K562 (cell line): ENCODE data around the gene GPR68. TPM values are rescaled to one million over a fixed set of nuclear protein-coding genes. Genes with fewer than 3 reads are reported as not detected.

ENCODE experiments used
- ELK1 ChIP-seq: sonication (generic); formaldehyde crosslinking; IDR thresholded peaks from 2 replicates; pipeline ENCODE4 v1.8.1; 2022; ENCODE audit warnings: missing genetic modification reagents
- PTTG1 ChIP-seq: fragments of 450-650 bp; IDR thresholded peaks from 2 replicates; pipeline ENCODE4 v1.6.1; 2016; ENCODE audit warnings: low read depth, mild to moderate bottlenecking, missing genetic modification characterization, missing compliant biosample characterization
- RBM15 ChIP-seq: fragments of 200-400 bp; formaldehyde crosslinking; IDR thresholded peaks from 2 replicates; pipeline ENCODE4 v1.6.1; 2018; ENCODE audit warnings: mild to moderate bottlenecking, low read length, moderate library complexity; ENCODE audit not compliant: insufficient read depth
- VEZF1 ChIP-seq: fragments of 200-800 bp; sonication (Bioruptor generic); IDR thresholded peaks from 2 replicates; pipeline ENCODE4 v1.6.1; 2017; ENCODE audit warnings: missing genetic modification characterization, missing compliant biosample characterization
- ZNF143 ChIP-seq: sonication (generic); formaldehyde crosslinking; IDR thresholded peaks from 2 replicates; pipeline ENCODE4 v1.9.0; 2022; ENCODE audit warnings: mild to moderate bottlenecking, missing genetic modification reagents
- polyA plus RNA-seq, 8 experiments: library from polyadenylated mRNA; depleted of rRNA in 4 of 8; stranded (reverse) in 5 of 8; unstranded in 3 of 8; fragments of >200 nt; fragmentation: Nextera tagmentation in 2 of 8; fragmentation: Illumina TruSeq in 1 of 8; extraction: Ambion mirVana in 2 of 8; extraction: Trizol in 1 of 8; gene quantifications; 2 replicates each; pipeline versions ENCODE4 v1.2.1 to v1.2.3, GENCODE V29; 2011 to 2014; ENCODE audit warnings: inconsistent platforms in 1 of 8, missing spikeins in 1 of 8
- total RNA-seq, 7 experiments: library from RNA; depleted of rRNA in 6 of 7; stranded (reverse); fragments of >200 nt in 6 of 7; fragmentation: Illumina TruSeq in 2 of 7; extraction: Trizol in 2 of 7; gene quantifications; 2 replicates each; pipeline versions ENCODE4 v1.2.1 to v1.2.3, GENCODE V29; 2011 to 2021; ENCODE audit warnings: low replicate concordance in 1 of 7
- TF ChIP-seq, protein P1 (sequence below): fragments of 450-650 bp; formaldehyde crosslinking; IDR thresholded peaks from 2 replicates; pipeline ENCODE4 v1.4.0; 2020; ENCODE audit warnings: mild to moderate bottlenecking, moderate library complexity
- TF ChIP-seq, protein P2 (sequence below): IDR thresholded peaks from 3 replicates; pipeline ENCODE4 v1.6.1; 2011; ENCODE audit warnings: borderline replicate concordance, mild to moderate bottlenecking; ENCODE audit not compliant: insufficient read length, insufficient read depth
- TF ChIP-seq, protein P3 (sequence below), 2 experiments: fragments of 450-650 bp in 1 of 2; IDR thresholded peaks; 2 replicates each; pipeline ENCODE4 v1.6.1; 2011 to 2017; ENCODE audit warnings: low read depth in 2 of 2, antibody characterized with exemption in 1 of 2, borderline replicate concordance in 1 of 2, low read length in 1 of 2, mild to moderate bottlenecking in 1 of 2, mixed read lengths in 1 of 2; ENCODE audit not compliant: control insufficient read depth in 1 of 2
- TF ChIP-seq, protein P4 (sequence below): fragments of 250-450 bp; sonication (Bioruptor Pico); IDR thresholded peaks from 2 replicates; pipeline ENCODE4 v1.4.0; 2020; ENCODE audit warnings: mild to moderate bottlenecking, moderate library complexity
- TF ChIP-seq, protein P5 (sequence below), 2 experiments: IDR thresholded peaks; 2 replicates each; pipeline ENCODE4 v1.6.1; 2012; ENCODE audit warnings: improper control_type of control experiment in 2 of 2, low read depth in 2 of 2, low read length in 2 of 2, borderline replicate concordance in 1 of 2

The GPR68 gene
- total and polyA plus RNA-seq, 9 of the 15 experiments (the other 6 are each of a cell fraction or from before 2014, with no cell fraction given): 0.41 to 9.4 (median 3.7) TPM

DNA sequence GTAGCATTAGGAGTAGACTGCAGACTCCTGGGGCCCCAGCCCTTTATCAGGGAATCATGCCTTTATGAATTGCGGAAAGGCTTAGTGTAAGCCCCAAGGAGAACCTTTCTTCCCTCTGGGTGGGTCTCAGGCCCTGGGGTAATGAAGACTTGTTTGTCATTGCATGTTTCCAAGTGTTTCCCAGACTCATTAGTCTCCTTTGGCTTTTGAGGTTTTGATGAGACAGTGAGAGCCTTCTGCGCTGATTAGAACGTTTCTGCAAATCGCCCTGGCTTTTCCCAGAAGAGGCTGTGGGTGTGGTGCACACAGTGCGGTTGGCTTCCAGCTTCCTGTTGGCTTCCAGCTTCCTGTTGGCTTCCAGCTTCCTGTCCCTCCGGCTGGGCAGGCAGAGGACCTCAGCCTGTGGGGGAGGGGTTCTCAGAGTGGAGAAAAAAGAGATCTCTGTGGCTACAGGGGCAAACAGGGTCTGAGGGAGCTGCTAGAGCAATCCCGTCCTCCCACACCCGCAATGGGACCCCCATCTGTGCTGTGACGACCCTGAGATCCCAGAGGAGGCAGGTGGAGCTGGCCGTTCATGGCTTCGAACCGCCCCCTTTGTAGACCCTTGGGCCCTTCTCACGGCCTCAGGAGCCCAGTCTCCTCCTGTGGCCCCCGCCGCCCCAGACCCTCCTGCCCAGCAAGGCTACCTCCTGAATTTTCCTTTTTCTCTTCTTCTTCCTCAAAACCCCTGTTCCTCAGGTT is 42.1 kb downstream of the GPR68 start (continued):
- no peak for TF ChIP-seq ZNF143 (CRISPR knock-in tag)
- peak; percentile 22; the same call in 1 of the 2 replicates for TF ChIP-seq VEZF1
- TF ChIP-seq, protein P1, sequence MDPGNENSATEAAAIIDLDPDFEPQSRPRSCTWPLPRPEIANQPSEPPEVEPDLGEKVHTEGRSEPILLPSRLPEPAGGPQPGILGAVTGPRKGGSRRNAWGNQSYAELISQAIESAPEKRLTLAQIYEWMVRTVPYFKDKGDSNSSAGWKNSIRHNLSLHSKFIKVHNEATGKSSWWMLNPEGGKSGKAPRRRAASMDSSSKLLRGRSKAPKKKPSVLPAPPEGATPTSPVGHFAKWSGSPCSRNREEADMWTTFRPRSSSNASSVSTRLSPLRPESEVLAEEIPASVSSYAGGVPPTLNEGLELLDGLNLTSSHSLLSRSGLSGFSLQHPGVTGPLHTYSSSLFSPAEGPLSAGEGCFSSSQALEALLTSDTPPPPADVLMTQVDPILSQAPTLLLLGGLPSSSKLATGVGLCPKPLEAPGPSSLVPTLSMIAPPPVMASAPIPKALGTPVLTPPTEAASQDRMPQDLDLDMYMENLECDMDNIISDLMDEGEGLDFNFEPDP (CRISPR knock-in tag): no peak
- TF ChIP-seq, protein P2, sequence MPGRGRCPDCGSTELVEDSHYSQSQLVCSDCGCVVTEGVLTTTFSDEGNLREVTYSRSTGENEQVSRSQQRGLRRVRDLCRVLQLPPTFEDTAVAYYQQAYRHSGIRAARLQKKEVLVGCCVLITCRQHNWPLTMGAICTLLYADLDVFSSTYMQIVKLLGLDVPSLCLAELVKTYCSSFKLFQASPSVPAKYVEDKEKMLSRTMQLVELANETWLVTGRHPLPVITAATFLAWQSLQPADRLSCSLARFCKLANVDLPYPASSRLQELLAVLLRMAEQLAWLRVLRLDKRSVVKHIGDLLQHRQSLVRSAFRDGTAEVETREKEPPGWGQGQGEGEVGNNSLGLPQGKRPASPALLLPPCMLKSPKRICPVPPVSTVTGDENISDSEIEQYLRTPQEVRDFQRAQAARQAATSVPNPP: no peak
- TF ChIP-seq PTTG1 (tag): no peak
- no peak for TF ChIP-seq RBM15
- TF ChIP-seq, protein P3, sequence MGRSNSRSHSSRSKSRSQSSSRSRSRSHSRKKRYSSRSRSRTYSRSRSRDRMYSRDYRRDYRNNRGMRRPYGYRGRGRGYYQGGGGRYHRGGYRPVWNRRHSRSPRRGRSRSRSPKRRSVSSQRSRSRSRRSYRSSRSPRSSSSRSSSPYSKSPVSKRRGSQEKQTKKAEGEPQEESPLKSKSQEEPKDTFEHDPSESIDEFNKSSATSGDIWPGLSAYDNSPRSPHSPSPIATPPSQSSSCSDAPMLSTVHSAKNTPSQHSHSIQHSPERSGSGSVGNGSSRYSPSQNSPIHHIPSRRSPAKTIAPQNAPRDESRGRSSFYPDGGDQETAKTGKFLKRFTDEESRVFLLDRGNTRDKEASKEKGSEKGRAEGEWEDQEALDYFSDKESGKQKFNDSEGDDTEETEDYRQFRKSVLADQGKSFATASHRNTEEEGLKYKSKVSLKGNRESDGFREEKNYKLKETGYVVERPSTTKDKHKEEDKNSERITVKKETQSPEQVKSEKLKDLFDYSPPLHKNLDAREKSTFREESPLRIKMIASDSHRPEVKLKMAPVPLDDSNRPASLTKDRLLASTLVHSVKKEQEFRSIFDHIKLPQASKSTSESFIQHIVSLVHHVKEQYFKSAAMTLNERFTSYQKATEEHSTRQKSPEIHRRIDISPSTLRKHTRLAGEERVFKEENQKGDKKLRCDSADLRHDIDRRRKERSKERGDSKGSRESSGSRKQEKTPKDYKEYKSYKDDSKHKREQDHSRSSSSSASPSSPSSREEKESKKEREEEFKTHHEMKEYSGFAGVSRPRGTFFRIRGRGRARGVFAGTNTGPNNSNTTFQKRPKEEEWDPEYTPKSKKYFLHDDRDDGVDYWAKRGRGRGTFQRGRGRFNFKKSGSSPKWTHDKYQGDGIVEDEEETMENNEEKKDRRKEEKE (IDR thresholded peaks at IDR 0.05; ENCODE audit: borderline replicate concordance in 1 of 2, control insufficient read depth in 1 of 2, low read depth in 2 of 2, low read length in 1 of 2): no peak
- TF ChIP-seq, protein P4, sequence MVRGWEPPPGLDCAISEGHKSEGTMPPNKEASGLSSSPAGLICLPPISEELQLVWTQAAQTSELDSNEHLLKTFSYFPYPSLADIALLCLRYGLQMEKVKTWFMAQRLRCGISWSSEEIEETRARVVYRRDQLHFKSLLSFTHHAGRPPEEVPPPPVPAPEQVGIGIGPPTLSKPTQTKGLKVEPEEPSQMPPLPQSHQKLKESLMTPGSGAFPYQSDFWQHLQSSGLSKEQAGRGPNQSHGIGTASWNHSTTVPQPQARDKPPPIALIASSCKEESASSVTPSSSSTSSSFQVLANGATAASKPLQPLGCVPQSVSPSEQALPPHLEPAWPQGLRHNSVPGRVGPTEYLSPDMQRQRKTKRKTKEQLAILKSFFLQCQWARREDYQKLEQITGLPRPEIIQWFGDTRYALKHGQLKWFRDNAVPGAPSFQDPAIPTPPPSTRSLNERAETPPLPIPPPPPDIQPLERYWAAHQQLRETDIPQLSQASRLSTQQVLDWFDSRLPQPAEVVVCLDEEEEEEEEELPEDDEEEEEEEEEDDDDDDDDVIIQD: no peak
- no peak for TF ChIP-seq ELK1 (CRISPR knock-in tag)
- TF ChIP-seq, protein P5, sequence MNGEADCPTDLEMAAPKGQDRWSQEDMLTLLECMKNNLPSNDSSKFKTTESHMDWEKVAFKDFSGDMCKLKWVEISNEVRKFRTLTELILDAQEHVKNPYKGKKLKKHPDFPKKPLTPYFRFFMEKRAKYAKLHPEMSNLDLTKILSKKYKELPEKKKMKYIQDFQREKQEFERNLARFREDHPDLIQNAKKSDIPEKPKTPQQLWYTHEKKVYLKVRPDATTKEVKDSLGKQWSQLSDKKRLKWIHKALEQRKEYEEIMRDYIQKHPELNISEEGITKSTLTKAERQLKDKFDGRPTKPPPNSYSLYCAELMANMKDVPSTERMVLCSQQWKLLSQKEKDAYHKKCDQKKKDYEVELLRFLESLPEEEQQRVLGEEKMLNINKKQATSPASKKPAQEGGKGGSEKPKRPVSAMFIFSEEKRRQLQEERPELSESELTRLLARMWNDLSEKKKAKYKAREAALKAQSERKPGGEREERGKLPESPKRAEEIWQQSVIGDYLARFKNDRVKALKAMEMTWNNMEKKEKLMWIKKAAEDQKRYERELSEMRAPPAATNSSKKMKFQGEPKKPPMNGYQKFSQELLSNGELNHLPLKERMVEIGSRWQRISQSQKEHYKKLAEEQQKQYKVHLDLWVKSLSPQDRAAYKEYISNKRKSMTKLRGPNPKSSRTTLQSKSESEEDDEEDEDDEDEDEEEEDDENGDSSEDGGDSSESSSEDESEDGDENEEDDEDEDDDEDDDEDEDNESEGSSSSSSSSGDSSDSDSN (IDR thresholded peaks at IDR 0.05; ENCODE audit: borderline replicate concordance in 1 of 2, low read depth in 2 of 2, low read length in 2 of 2): no peak
